HG03439 (cell line): ENCODE measurements around the gene WSB1.
"Not testable (repeated sequence)": the region's sequence is repeated elsewhere in the genome, so short reads cannot be mapped to it uniquely, and the experiment has no call there.

Experiments
- ATAC-seq: cut with Tn5 transposase; IDR thresholded peaks from one replicate; pipeline ENCODE4 v1.9.1; 2021; ENCODE audit warnings: mild to moderate bottlenecking, moderate library complexity; ENCODE audit not compliant: unreplicated experiment

WSB1 gene

GRCh38 chr17:27276653-27277156 is 17.2 kb upstream of the WSB1 start:
- ATAC-seq: no peak

DNA sequence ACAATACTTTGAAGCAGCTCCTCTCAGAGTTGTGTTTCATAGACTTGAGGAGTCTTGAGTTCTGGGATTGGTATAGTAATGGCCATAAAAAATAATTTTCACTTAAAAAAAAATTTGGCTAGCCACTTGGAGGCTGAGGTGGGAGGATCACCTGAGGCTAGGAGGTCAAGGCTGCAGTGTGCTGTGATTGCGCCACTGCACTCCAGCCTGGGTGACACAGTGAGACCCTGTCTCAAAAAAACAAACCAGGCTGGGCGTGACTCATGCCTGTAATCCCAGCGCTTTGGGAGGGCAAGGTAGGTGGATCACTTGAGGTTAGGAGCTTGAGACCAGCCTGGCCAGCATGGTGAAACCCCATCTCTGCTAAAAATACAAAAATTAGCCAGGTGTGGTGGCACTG is 14.8 kb upstream of the WSB1 start:
- ATAC-seq: not testable (repeated sequence)

GRCh38 chr17:27280527-27280926 is 13.4 kb upstream of the WSB1 start:
- ATAC-seq: no peak

DNA sequence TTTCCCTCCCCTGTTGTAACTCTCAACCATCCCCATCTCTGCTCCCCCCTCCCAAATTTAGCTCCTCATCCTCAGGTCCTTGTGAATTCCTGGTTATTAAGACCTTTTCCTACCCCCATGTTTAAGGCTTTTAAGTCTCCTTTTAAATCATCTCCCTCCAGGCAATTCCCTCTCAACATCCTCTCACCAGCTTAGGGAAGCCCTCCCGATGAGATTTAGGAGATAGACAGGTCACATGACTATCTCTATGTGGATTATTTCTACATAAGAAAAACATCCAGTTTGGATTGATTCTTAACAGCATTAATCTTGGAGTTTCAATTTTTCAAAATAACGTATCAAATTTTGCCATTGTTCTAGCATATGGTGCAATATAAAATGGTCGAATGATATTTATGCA is 12.5 kb upstream of the WSB1 start:
- ATAC-seq: no peak

- no peak for ATAC-seq
Measured at GRCh38 chr17:27282054-27282551, 11.8 kb upstream of the WSB1 start.

GRCh38 chr17:27283060-27283459 is 10.9 kb upstream of the WSB1 start:
- no peak for ATAC-seq

DNA sequence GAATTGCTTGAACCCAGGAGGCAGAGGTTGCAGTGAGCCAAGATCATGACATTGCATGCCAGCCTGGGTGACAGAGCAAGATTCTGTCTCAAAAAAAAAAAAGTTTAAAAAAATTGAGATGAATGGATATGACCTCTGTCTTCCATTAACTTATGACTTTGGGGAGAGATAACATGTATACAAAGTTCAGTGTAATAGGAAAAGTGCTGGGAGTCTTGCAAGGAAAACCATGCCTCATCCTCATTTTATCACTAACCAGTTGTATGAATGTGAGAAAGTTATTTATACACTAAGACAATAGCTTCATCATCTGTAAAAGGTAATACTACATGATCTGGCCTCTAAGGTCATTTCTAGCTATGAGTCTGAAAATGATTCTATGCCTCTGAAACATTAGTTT is 10.2 kb upstream of the WSB1 start:
- no peak for ATAC-seq

DNA sequence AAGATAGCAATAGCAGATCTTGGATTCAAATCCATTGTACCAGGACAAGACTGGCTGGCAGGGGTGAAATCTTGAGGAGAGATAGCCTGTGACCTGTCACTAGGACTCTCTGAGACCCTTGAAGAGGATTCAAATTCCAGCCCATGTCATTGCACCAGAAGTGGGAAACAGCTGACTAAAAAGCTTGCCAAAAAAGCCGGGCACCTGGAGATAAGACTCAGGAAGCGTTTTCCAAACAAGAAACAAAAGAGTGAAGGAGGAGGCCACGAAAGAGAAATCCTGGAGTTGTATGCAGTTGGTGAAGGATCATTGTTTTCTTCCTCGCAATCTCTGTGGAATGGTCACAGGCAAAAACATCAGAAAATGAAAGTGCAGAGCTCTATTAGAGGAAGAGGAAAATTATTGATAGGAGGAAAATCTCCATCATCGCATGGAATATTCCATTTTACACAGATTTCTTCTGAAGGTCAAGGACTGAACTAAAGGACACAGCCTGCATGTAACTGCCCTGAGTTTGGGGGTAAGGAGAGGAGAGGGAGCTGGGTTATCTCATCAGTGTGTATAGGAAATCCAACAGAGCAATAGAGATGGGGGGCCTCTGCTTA is 9.0 kb upstream of the WSB1 start:
- no peak for ATAC-seq

DNA sequence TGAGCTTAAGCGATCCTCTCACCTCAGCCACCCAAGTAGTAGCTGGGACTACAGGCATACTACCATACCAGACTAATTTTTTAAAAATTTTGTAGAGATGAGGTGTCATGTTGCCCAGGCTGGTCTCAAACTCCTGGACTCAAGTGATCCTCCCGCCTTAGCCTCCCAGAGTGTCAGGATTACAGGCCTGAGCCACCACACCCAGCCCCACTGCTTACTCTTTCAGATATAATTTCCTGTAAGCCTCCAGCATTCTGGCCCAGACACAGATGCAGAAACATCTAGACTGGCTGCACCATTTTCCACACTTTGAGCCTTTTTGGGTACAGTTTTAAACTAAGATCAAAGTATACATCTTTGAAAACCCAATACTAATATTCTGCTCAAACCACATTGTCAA is 8.4 kb upstream of the WSB1 start:
- no peak for ATAC-seq

DNA sequence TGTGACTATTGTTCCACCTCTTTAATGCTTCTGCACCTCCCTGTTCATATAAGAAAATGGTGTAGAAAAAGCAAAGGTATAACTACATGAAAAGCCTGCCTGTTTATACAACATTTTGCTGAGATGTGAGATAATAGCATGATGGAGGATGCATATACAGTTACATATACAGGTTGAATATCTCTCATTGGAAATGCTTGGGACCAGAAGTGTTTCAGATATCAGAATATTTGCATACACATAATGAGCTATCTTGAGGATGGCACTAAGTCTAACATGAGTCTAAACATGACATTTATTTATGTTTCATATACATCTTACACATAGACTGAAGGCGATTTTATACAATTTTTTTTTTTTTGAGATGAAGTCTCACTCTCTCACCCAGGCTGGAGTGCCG is 5.7 kb upstream of the WSB1 start:
- no peak for ATAC-seq

- ATAC-seq: no peak
Measured at GRCh38 chr17:27289856-27290255, 4.1 kb upstream of the WSB1 start.

DNA sequence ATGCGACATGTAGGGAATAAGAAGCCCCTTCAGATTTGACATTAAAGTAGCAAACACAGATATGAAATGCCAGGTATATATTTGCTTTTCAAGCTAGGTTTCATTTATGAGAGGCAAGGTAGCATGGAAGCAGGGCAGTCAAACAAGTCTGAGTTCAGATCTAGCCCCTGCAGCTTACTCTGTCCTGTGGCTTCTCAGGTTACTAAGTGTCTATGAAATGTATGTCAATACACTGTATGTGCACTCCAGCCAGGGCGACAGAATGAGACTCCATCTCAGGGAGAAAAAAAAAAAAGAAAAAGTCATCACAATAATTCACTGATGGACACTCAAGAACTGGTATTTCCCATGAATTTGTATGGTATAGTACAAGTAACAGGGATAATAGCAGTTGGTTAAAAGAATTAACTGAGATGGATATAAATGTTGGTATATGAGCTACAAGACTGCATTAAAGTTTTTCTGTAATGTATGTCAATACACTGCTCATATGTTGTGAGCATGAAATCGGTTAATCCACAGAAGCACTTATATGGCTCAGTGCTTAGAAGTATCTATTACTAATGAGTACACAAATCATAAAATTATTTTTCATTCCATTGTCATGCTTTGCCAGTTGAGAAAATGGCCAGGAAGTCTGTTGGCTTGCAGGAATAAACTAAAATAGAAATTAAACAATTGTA is 2.9 kb upstream of the WSB1 start:
- ATAC-seq: no peak

DNA sequence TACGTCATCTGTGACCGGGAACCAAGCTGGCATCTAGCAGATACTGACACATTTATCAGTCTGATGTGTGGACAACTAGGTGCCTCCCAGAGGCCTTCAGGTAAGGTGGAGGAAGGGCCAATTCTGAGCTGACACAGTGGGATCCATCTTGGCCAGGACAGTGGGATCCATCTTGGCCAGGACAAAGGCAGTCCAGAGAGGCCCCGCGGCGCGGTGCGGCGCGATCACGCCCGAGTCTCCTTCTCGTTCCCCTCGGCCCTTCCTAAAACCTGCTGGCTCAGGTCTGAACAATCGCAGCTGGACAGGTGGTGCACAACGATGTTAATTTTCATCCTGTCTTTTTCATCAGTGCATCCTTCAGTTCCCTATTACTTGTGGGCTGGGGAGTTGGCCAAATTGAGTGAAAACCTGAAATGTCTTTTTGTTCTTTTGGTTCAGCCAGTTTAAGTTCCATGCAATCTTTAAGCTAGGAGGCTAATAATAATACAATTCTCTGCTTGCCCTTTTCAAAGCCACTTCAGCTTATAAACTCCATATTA is 486 bp upstream of the WSB1 start:
- no peak for ATAC-seq

- peak; percentile 17 for ATAC-seq
Measured at GRCh38 chr17:27294689-27295630, 1.0 kb downstream of the WSB1 start.

- ATAC-seq: no peak
Measured at GRCh38 chr17:27295945-27296344, 2.0 kb downstream of the WSB1 start.

DNA sequence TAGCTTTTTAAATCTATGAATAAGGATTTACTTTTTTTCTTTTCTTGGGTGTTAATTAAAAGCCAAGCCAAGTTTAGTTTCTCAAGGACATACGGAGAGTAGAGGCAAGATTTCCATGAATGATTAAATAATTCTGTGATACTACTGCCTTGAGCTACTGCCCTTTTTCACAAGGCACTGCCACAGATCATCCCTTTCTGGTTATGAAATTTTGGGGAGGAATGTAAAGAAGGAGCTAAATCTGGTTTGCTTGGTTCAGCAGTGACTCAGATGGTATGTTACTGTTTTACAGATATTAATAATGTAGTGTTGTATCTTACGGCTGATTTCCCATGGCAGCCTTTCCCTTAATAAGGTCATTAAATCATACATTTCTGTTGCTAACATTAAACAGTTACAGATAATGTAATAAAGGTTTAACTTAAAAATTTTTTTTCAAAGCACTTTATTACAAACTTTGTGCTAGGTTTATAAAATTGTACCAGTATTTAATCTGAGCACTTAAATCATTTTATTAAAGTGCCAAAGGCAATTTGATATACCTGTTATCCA is 2.6 kb downstream of the WSB1 start:
- no peak for ATAC-seq

DNA sequence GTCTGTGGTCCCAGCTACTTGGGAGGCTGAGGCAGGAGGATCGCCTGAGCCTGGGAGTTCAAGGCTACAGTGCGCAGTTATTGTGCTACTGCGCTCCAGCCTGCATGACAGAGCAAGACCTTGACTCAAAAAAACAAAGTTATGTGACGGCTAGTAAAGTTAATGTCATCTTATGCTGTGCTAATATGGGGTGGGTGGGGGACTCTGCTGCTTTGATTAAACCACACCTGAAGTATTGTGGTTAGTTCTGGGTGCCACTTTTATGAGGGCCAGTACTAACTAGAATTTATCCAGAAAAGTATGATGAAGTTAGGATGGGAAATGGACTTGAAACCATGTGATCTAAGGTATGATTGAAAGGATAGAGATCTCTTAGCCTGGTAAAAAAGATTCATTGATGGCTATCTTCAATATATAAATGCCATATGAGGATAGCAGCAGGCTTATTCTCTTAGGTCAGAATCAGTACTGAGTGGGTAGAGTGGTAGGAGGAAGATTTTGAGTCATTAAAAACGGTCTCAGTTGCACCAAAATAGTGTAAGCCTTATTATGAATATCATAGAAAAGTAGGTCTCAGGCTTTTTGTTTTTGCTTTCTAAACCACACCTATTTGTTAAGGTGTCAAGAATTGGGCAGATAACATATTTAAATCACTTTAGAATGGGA is 5.6 kb downstream of the WSB1 start:
- ATAC-seq: no peak

GRCh38 chr17:27303734-27304133 is 9.8 kb downstream of the WSB1 start:
- ATAC-seq: no peak

DNA sequence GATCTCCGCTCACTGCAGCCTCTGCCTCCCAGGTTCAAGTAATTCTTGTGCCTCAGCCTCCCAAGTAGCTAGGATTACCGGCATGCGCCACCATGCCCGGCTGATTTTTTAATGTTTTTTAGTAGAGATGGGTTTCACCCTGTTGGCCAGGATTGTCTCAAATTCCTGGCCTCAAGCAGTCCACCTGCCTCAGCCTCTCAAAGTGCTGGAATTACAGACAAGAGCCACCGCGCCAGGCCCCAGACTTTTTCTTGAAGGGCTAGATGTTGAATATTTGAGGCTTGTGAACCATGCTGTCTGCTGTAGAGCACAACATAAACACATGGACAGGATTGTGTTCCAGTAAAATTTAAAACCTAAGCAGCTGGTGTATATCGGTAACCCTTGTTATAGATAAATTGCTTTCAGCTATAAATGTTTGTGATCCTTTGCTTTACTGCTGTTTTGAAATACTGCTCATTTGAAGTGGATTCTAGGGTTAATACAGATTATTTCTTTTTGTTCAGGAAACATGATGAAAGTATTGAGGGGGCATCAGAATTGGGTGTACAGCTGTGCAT is 12.4 kb downstream of the WSB1 start:
- no peak for ATAC-seq

- no peak for ATAC-seq
Measured at GRCh38 chr17:27310565-27311110, 16.7 kb downstream of the WSB1 start.
